ENCODE results near the gene PLPPR1.

GRCh38 chr9:101073122-101073521, 44.6 kb downstream of the PLPPR1 start:
- TF ChIP-seq POLR2A (IDR thresholded peaks at IDR 0.05) = no peak
- TF ChIP-seq, protein P1, sequence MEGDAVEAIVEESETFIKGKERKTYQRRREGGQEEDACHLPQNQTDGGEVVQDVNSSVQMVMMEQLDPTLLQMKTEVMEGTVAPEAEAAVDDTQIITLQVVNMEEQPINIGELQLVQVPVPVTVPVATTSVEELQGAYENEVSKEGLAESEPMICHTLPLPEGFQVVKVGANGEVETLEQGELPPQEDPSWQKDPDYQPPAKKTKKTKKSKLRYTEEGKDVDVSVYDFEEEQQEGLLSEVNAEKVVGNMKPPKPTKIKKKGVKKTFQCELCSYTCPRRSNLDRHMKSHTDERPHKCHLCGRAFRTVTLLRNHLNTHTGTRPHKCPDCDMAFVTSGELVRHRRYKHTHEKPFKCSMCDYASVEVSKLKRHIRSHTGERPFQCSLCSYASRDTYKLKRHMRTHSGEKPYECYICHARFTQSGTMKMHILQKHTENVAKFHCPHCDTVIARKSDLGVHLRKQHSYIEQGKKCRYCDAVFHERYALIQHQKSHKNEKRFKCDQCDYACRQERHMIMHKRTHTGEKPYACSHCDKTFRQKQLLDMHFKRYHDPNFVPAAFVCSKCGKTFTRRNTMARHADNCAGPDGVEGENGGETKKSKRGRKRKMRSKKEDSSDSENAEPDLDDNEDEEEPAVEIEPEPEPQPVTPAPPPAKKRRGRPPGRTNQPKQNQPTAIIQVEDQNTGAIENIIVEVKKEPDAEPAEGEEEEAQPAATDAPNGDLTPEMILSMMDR (IDR thresholded peaks at IDR 0.05) = no peak

Data from Peyer's patch (tissue), 4 donors.